ENCODE data around the gene OR8D2.

DNA sequence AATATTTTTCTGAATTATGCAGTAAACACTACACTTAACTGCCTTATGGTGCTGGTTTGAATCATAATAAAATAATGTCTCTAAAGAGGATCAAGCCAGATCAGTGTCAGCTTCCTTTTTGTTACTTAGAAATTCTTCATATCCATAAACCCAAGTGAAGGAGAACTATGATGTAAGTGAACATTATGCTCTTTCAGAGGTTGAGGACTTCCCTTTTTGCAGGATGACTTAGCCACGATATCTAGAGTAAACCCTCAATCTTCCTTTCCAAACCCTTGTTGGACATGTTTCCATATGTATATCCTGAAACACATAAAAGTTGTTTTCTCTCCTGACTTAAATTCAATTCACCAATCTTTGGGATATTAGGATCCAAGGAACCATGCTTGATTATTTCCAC, 25.3 kb downstream of the OR8D2 start:
- TF ChIP-seq CTCF (IDR thresholded peaks at IDR 0.05) (no peak), POLR2A (IDR thresholded peaks at IDR 0.05) (no peak)

Data from lower leg skin (tissue), 3 donors.